Calu3 (cell line): ENCODE measurements around the gene TIFAB. TPM values are rescaled to one million over a fixed set of nuclear protein-coding genes. Genes with fewer than 3 reads are reported as not detected.

ENCODE experiments used
- BruUV-seq: library from RNA; stranded (reverse); fragments of 400-500 nt; replicated peaks from 2 replicates; lab custom pipeline; 2021; lab: Mats Ljungman, UMichigan
- CTCF ChIA-PET: fragments of 300-600 bp; sonication (Branson Sonifier 250); formaldehyde crosslinking; loops from one replicate; lab custom pipeline; 2022; ENCODE audit warnings: antibody characterized with exemption; lab: Charles Lee
- DNase-seq: peaks from one replicate; pipeline ENCODE4 v3.0.0; 2022
- H3K27ac Mint-ChIP-seq: one replicate; pipeline ENCODE4 v1.8.0; 2022; ENCODE audit warnings: mixed read lengths; ENCODE audit not compliant: unreplicated experiment
- H3K27me3 Mint-ChIP-seq: one replicate; pipeline ENCODE4 v1.8.0; 2022; ENCODE audit warnings: mixed read lengths; ENCODE audit not compliant: unreplicated experiment
- H3K36me3 Mint-ChIP-seq: one replicate; pipeline ENCODE4 v1.8.0; 2022; ENCODE audit warnings: mild to moderate bottlenecking, moderate library complexity, mixed read lengths; ENCODE audit not compliant: insufficient read depth, unreplicated experiment
- H3K4me1 Mint-ChIP-seq: one replicate; pipeline ENCODE4 v1.8.0; 2022; ENCODE audit warnings: mild to moderate bottlenecking, low read depth, mixed read lengths; ENCODE audit not compliant: unreplicated experiment
- H3K4me3 Mint-ChIP-seq: one replicate; pipeline ENCODE4 v1.8.0; 2022; ENCODE audit warnings: mild to moderate bottlenecking, low read depth, moderate library complexity, mixed read lengths; ENCODE audit not compliant: unreplicated experiment
- H3K9me3 Mint-ChIP-seq: one replicate; pipeline ENCODE4 v1.8.0; 2022; ENCODE audit warnings: low read depth, mixed read lengths; ENCODE audit not compliant: unreplicated experiment
- CTCF ChIP-seq: fragments of 200-600 bp; IDR thresholded peaks from one replicate; pipeline ENCODE4 v1.8.0; 2022; ENCODE audit warnings: antibody characterized with exemption; ENCODE audit not compliant: unreplicated experiment
- intact Hi-C: fragments of 100-400 bp; cut with micrococcal nuclease; formaldehyde crosslinking; loops from one replicate; pipeline ENCODE4 v1.10.0; 2022; ENCODE audit not compliant: unreplicated experiment
- total RNA-seq: library from RNA; stranded (reverse); gene quantifications from 2 replicates; pipeline ENCODE4 v1.2.3, GENCODE V29; 2022

Gene TIFAB
- total RNA-seq, 1 experiment from 2014 or later = not detected

- Mint-ChIP-seq H3K4me3 (no peak overlapping the region), H3K36me3 (peaks cover 4% of the 10 kb centered on the region), H3K27ac (no peak overlapping the region), H3K9me3 (no peaks in the 10 kb centered on the region), H3K27me3 (peaks cover 57% of the 10 kb centered on the region), H3K4me1 (no peaks in the 10 kb centered on the region)
- BruUV-seq = no TSS peak
- no peak for TF ChIP-seq CTCF
- intact Hi-C loops = no loop called here
- CTCF ChIA-PET = no interaction called here
- no peak for DNase-seq
Observed at GRCh38 chr5:135442431-135443160, 9.6 kb downstream of the TIFAB start.

GRCh38 chr5:135441919-135442318 is 10.2 kb downstream of the TIFAB start:
- Mint-ChIP-seq H3K4me3 (no peak overlapping the region), H3K4me1 (no peaks in the 10 kb centered on the region), H3K36me3 (peaks cover 4% of the 10 kb centered on the region), H3K27ac (no peak overlapping the region), H3K27me3 (peaks cover 58% of the 10 kb centered on the region), H3K9me3 (no peaks in the 10 kb centered on the region)
- DNase-seq = no peak
- no peak for TF ChIP-seq CTCF
- no TSS peak for BruUV-seq
- intact Hi-C loops = no loop called here
- CTCF ChIA-PET = no interaction called here

GRCh38 chr5:135441350-135441831 is 10.8 kb downstream of the TIFAB start:
- intact Hi-C loops = no loop called here
- no peak for DNase-seq
- Mint-ChIP-seq H3K27ac (no peak overlapping the region), H3K9me3 (no peaks in the 10 kb centered on the region), H3K4me3 (no peak overlapping the region), H3K27me3 (peaks cover 58% of the 10 kb centered on the region), H3K36me3 (peaks cover 4% of the 10 kb centered on the region), H3K4me1 (no peaks in the 10 kb centered on the region)
- CTCF ChIA-PET = interaction anchor here (1.0 kb wide), 1 partner anchor 15 kb away, joined by 3 read pairs; no protein-coding TSS in a partner anchor
- BruUV-seq = no TSS peak
- no peak for TF ChIP-seq CTCF

GRCh38 chr5:135440916-135441315 is 11.2 kb downstream of the TIFAB start:
- TF ChIP-seq CTCF = no peak
- H3K27me3 Mint-ChIP-seq = peaks cover 59% of the 10 kb centered on the region
- intact Hi-C loops = no loop called here
- no peaks in the 10 kb centered on the region for H3K9me3 Mint-ChIP-seq
- H3K36me3 Mint-ChIP-seq = peaks cover 4% of the 10 kb centered on the region
- DNase-seq = no peak
- BruUV-seq = no TSS peak
- no peak overlapping the region for H3K4me3 Mint-ChIP-seq
- no peaks in the 10 kb centered on the region for H3K4me1 Mint-ChIP-seq
- H3K27ac Mint-ChIP-seq = no peak overlapping the region
- CTCF ChIA-PET = interaction anchor here (0.8 to 1.0 kb wide), 2 partner anchors 15 to 18 kb away, joined by 3 read pairs; no protein-coding TSS in a partner anchor
